Measurements from ENCODE around the gene CRLF1.
A peak's percentile ranks its signal among the peaks of the same experiment; 100 is the strongest.

CRLF1 gene

DNA sequence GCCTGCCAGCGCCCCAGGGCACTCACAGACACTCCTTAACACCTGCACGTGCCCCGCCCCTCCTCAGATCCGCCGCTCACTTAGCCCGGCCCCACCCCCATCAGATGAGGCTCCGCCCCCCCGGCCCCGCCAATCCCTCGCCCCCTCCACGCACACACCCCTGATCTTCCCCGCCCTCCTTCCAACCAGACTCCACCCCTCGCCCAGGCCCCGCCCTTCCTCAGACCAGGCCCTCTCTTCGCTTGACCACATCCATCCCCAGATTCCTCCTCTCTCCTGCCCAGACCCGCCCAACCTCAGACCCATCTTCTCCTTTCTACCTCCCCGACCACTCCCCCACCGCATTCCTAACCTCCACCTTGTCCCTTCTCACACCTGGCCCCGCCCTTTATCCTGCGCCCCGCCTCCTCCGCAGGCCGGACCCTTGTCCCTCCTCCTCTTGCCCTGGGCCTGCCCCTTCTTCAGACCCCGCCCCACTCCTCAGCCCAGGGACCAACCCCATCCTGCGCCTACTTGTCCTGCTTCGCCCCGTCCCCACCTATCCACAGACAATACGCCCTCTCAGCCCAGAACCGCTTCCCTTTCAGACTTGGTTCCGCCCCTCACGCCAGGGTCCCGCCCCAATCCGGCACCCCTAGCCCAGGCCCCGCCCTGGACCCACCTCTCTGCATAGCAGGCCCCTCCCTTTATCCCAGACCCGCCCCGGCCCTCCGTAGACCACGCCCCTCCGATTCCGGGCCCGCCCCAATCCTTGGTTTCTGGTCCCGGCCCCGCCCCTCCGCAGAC is 29.8 kb upstream of the CRLF1 start:
- DNase-seq, result peak; percentile 74

DNA sequence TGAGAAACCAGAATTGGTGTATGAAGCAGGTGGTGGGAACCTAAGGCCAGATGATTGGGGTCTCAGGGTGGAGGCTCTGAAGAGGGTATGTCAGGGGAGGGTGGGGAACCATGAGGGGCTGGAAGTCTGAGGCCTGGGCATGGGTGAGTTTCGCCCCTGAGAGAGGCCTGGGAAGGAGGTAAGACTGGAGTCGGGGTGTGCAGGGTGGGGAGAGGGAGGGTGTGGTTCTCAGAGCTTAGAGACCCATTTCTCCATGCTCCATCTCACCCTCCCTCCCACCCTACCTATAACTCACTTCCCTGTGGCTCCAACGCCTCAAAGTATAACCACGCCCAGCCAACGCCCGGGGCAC is 29.2 kb upstream of the CRLF1 start:
- no peak for DNase-seq

DNA sequence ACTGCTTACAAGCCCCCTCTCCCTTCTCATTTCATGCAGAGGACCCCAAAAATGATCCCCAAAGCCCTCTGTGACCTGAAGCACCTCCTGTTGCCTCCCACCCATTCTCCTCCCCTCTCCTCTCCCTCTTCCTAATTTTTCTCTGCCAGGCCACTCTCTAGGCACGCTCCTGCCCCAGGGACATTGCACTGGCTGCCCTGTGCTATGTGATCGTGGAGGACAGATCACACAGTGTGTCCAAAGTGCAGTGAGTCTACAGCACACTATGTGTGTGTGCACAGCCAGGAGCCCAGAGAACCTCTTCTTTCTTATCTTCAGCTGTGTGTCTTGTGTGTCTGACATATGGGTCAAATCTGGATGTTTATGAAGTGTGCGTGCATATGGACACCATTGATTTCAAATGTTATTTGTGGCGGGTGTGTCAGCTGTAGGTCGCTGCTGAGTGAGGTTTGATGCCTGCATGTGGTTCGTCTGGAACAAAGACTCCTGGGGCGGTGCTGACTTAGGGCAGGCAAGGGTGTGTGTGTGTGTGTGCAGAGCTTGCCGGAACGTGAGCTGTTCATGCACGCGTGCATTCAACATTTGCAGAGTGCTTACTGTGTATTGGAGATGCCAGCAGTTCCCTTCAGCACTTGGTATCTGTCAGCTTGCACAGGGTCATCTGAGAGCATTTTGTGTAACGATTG is 28.2 kb upstream of the CRLF1 start:
- DNase-seq, result no peak

- no peak for DNase-seq
Measured at GRCh38 chr19:18633321-18633720, 26.7 kb upstream of the CRLF1 start.

- DNase-seq, result no peak
Measured at GRCh38 chr19:18629166-18630088, 22.8 kb upstream of the CRLF1 start.

- DNase-seq, result no peak
Measured at GRCh38 chr19:18626906-18627305, 20.3 kb upstream of the CRLF1 start.

DNA sequence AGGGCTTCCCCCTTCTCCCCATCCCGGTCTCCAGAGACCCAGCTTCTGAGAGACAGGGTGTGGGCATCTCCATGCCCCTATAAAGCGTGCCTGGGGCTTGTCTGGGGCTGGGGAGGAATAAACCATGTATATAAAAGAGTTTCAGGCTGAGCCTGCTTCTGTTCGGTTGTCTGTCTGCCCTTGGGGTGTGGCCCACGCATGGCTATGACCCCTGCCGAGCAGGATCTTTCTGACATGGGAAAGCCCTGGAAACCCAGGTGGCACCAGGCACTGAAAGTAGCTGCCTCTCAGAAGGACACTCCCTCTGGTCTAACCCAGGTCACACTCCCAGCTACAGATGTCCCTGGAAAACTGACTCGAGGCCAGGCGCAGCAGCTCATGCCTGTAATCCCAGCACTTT is 14.3 kb upstream of the CRLF1 start:
- no peak for DNase-seq

DNA sequence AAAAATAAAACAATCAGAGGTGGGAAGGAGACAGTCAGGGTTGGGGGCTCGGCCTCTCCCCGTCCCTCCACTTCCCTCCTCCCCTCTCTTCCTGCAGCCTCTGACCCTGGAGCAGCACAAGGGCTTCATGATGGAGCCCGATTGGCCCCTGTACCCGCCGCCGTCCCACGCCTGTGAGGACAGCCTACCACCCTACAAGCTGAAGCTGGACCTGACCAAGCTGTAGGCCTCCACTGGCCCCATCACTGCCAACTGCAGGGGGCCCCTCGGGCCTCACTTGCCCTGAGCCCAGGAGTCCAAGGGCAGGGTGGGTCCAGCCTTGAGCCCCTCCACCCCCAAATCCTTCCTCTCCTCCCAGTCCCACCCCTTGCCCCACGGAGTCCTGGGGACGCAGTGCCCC is 13.7 kb upstream of the CRLF1 start:
- no peak for DNase-seq

- DNase-seq, result no peak
Measured at GRCh38 chr19:18618236-18618635, 11.6 kb upstream of the CRLF1 start.

- no peak for DNase-seq
Measured at GRCh38 chr19:18617562-18617961, 11.0 kb upstream of the CRLF1 start.

- no peak for DNase-seq
Measured at GRCh38 chr19:18616023-18616422, 9.4 kb upstream of the CRLF1 start.

- DNase-seq, result no peak
Measured at GRCh38 chr19:18613589-18614234, 7.1 kb upstream of the CRLF1 start.

- no peak for DNase-seq
Measured at GRCh38 chr19:18612772-18613588, 6.4 kb upstream of the CRLF1 start, which contains the start of gene TMEM59L. Gene TMEM59L (plus strand): TSS chr19:18612870. CDS start chr19:18612959, 89 bp downstream.

- DNase-seq, result no peak
Measured at GRCh38 chr19:18612051-18612771, 5.6 kb upstream of the CRLF1 start.

GRCh38 chr19:18611327-18612050 is 4.9 kb upstream of the CRLF1 start:
- DNase-seq, result no peak

DNA sequence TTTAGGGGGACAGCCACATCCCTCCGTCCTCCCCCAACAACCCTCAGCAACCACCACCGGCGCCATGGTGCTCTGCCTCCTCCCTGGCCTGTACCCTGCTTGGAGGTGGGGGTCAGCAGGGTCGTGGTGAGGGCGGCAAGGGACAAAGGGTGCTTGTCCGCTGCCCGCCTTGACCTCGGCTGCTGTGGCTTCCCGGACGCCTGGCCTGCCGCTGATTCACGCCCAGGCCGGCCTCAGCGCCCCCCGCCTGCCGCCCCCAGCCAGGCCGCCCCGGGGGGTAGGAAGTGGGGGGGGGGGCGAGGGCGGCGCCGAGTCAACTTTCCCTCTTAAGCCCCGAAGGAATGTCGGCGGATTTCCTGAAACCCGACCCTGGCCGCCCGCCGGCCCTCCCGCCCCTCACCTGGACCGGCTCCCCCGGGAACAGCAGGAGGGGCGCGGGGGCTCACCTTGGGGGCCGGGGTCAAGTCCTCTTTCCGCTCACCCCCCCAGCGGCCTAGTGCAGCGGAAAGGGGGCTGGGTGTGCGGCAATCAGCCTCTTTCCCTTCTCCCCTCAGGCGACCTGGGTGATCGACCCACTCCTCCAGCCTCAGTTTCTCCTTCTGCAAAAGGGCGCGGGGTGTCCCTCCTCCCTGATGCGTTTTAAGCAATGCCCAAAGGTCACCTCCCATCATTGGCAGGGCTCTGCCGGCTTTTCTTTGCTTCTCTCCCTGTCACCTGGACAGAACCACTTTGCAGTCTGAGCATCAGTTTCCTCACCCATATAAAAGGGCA is 4.1 kb upstream of the CRLF1 start:
- no peak for DNase-seq

GRCh38 chr19:18610245-18610555 is 3.6 kb upstream of the CRLF1 start:
- no peak for DNase-seq

- DNase-seq, result no peak
Measured at GRCh38 chr19:18609717-18610051, 3.1 kb upstream of the CRLF1 start.

DNA sequence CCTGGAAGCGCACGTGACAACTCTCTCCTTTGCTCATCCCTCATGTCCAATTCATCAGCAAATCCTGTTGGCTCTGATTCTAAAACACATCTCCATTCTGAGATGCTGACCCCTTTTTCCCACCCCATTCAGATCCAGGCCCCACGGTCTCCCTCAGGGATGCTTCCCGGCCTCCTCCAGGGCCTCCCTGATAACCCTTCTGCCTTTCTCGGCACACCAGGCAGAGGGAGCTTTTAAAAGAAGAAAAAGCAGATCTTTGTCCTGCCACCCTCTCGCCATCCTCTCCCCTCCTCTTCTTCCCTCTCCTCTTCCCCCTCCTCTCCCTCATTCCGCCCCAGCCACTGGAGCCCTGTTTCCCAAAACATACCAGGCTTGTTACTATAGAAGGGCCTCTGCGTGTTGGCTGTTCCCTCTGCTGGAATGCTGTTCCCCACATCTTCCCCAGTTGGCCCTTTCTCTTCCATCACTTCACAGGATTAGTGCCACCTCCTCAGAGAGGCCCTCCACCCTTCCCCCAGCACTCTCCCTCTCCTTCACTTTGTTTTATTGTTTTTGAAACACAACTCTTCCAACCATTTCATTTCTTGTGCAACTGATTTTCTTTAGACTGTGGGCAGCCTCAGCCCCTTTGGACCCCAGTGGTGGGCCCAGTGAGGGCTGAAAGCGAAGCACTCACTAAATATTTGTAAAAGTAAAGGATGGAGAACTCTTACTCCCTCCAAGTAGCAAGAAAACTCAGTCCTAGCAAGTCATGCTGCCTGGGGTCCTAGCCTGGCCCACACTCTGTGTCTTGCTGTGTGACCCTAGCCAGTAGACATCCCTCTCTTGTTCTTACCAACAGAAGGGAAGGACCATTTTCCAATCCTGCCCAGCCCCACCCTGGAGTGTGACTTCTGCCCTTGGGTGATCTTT is 2.5 kb upstream of the CRLF1 start:
- no peak for DNase-seq
